ENCODE measurements around the gene SLC37A1.

Gene SLC37A1

GRCh38 chr21:42542596-42542995 lies 28.9 kb downstream of the SLC37A1 start:
- TF ChIP-seq CTCF (IDR thresholded peaks at IDR 0.05) = no peak

- TF ChIP-seq CTCF (IDR thresholded peaks at IDR 0.05) = no peak
Measured at GRCh38 chr21:42543106-42543847, 29.6 kb downstream of the SLC37A1 start.

GRCh38 chr21:42544544-42544943 lies 30.9 kb downstream of the SLC37A1 start:
- no peak for TF ChIP-seq CTCF (IDR thresholded peaks at IDR 0.05)

- TF ChIP-seq CTCF (IDR thresholded peaks at IDR 0.05) = no peak
Measured at GRCh38 chr21:42545317-42545716, 31.7 kb downstream of the SLC37A1 start.

- TF ChIP-seq CTCF (IDR thresholded peaks at IDR 0.05) = no peak
Measured at GRCh38 chr21:42545745-42546144, 32.1 kb downstream of the SLC37A1 start.

GRCh38 chr21:42546433-42546832 lies 32.8 kb downstream of the SLC37A1 start:
- TF ChIP-seq CTCF (IDR thresholded peaks at IDR 0.05) = no peak

GRCh38 chr21:42547001-42547905 lies 33.6 kb downstream of the SLC37A1 start:
- TF ChIP-seq CTCF (IDR thresholded peaks at IDR 0.05) = no peak
